Lung (tissue), 12 donors: ENCODE results near the gene NPBWR2. TPM values are rescaled to one million over a fixed set of nuclear protein-coding genes. Genes with fewer than 3 reads are reported as not detected.

Source experiments
- ATAC-seq: fragments of 200-7000 bp; cut with Tn5 transposase; one replicate; pipeline ENCODE4 v1.9.1; 2020; ENCODE audit warnings: moderate number of reproducible peaks; ENCODE audit not compliant: insufficient read depth, low FRiP score
- DNase-seq, 3 donors: peaks; one replicate each; pipeline ENCODE4 v3.0.0-alpha.2; 2013 to 2017
- H3K27ac ChIP-seq, 2 donors: one replicate each; pipeline ENCODE4 v1.5.1; 2013; ENCODE audit warnings: mild to moderate bottlenecking in 2 of 2, moderate library complexity in 2 of 2, control low read depth in 1 of 2, inconsistent platforms in 1 of 2, low read depth in 1 of 2, low read length in 1 of 2
- H3K27me3 ChIP-seq, 3 donors: one replicate each; pipeline ENCODE4 v1.5.1; 2013; ENCODE audit warnings: low read length in 2 of 3; ENCODE audit not compliant: control insufficient read depth in 3 of 3, insufficient read depth in 3 of 3
- H3K36me3 ChIP-seq, 4 donors: one replicate each; pipeline ENCODE4 v1.5.1; 2013; ENCODE audit warnings: low read length in 4 of 4, mild to moderate bottlenecking in 1 of 4, moderate library complexity in 1 of 4; ENCODE audit not compliant: control insufficient read depth in 4 of 4, insufficient read depth in 4 of 4
- H3K4me1 ChIP-seq, 5 donors: one replicate each; pipeline ENCODE4 v1.5.1; 2013; ENCODE audit warnings: low read length in 5 of 5, mild to moderate bottlenecking in 2 of 5, moderate library complexity in 1 of 5; ENCODE audit not compliant: control insufficient read depth in 5 of 5, insufficient read depth in 5 of 5
- H3K4me3 ChIP-seq: one replicate; pipeline ENCODE4 v1.5.1; 2013; ENCODE audit warnings: mild to moderate bottlenecking, control low read depth, moderate library complexity
- H3K9ac ChIP-seq, 2 donors: one replicate each; pipeline ENCODE4 v1.5.1; 2013; ENCODE audit warnings: low read length in 2 of 2, control low read depth in 1 of 2; ENCODE audit not compliant: insufficient read depth in 1 of 2
- H3K9me3 ChIP-seq, 4 donors: one replicate each; pipeline ENCODE4 v1.5.1; 2013; ENCODE audit warnings: low read length in 3 of 4, mild to moderate bottlenecking in 1 of 4, moderate library complexity in 1 of 4; ENCODE audit not compliant: control insufficient read depth in 4 of 4, insufficient read depth in 3 of 4
- WGBS, 2 donors: extraction: QIAGEN DNeasy Blood & Tissue Kit; methylation state at CpG; one replicate each; pipeline ENCODE4 v1.1.7; 2013; 5-methylcytosine and 5-hydroxymethylcytosine counted together
- polyA plus RNA-seq, 2 donors: library from polyadenylated mRNA; stranded (reverse); fragments of 200-250 nt; gene quantifications; one replicate each; pipeline ENCODE4 v1.2.1, GENCODE V29; 2013
- total RNA-seq, 2 donors: library from RNA; depleted of rRNA in 1 of 2; stranded (reverse); fragments of >200 nt in 1 of 2; gene quantifications; one replicate each; pipeline ENCODE4 v1.2.1, GENCODE V29; 2014 to 2021
- TF ChIP-seq, protein P1 (sequence below): IDR thresholded peaks from 2 replicates; pipeline ENCODE4 v1.5.1; 2012; ENCODE audit warnings: mild to moderate bottlenecking; ENCODE audit errors: control extremely low read depth, extremely low read depth
- donor health status: control.
- donor health status: control.
- donor health status: Bipolar disorder and iron deficiency.
- donor health status: healthy.
- donor health status: DM: yes; HTN: yes; CAD: no.

The NPBWR2 gene
- total and polyA plus RNA-seq, 4 donors = not detected

DNA sequence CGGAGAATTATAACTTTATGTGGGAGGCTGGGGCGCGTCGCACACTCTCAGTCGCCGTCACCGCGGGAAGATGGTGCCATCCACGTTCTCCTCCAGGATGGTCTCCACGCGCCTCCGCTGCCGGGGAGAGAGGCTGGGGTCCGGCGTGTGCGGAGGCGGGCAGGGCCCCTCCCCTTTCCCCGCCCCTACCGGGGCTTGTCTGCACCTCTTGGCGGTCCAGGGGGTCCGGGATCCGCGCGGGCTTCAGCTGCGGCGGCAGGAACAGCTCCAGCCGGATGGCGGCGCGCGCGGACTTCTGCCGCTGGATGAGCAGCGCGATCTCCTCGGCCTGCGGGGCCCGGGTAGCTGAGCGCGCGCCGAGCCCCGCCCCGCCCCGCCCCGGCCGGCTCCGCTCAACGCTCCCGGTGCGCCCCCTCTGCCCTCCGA lies 24.0 kb downstream of the NPBWR2 start:
- Histone ChIP-seq H3K27ac (no peak overlapping the region), H3K4me3 (peak overlapping the region; percentile 37), H3K9ac (no peak overlapping the region), H3K27me3 (peaks cover 3 to 38% (median 16%) of the 10 kb centered on the region in 3 donors), H3K4me1 (peaks cover 0 to 52% (median 17%) of the 10 kb centered on the region in 5 donors), H3K9me3 (no peaks in the 10 kb centered on the region), H3K36me3 (no peaks in the 10 kb centered on the region)
- 1% methylated on average over 17 to 52 of the region's 52 CpGs for WGBS, 2 donors
- DNase-seq (peak; percentile 76 to 85 (median 84)), ATAC-seq (no peak)
- TF ChIP-seq, protein P1, sequence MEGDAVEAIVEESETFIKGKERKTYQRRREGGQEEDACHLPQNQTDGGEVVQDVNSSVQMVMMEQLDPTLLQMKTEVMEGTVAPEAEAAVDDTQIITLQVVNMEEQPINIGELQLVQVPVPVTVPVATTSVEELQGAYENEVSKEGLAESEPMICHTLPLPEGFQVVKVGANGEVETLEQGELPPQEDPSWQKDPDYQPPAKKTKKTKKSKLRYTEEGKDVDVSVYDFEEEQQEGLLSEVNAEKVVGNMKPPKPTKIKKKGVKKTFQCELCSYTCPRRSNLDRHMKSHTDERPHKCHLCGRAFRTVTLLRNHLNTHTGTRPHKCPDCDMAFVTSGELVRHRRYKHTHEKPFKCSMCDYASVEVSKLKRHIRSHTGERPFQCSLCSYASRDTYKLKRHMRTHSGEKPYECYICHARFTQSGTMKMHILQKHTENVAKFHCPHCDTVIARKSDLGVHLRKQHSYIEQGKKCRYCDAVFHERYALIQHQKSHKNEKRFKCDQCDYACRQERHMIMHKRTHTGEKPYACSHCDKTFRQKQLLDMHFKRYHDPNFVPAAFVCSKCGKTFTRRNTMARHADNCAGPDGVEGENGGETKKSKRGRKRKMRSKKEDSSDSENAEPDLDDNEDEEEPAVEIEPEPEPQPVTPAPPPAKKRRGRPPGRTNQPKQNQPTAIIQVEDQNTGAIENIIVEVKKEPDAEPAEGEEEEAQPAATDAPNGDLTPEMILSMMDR = peak; percentile 46

DNA sequence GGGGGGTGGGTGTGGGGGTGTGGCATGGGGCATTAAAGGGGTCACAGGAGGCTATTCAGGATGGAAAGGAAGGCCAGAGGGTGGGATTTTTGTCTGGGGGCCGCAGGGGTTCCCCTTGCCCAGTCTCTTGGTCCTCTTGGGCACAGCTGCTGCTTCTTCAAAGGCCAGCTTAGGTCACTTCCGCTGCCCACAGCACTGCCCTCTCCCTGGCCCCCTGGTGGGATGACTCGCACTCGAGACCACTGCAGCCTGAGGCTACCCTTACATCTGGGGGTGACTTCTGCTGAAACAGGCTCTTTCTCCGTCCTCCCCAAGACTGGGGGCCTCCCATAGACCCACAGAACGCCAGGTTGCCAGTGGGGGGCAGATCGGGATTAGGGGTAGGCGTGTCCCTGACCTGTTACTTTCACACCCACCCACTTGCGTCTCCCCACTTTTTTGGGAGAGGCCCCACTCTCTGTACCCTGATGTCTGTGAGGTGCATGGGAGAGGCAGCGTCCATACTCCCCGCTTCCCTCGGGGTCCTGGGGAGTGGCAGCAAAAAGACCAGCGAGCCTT lies 24.5 kb downstream of the NPBWR2 start:
- H3K4me1 ChIP-seq = peaks cover 0 to 55% (median 21%) of the 10 kb centered on the region in 5 donors
- H3K4me3 ChIP-seq = no peak overlapping the region
- peaks cover 3 to 37% (median 14%) of the 10 kb centered on the region in 3 donors for H3K27me3 ChIP-seq
- no peak for DNase-seq
- no peaks in the 10 kb centered on the region for H3K9me3 ChIP-seq
- H3K9ac ChIP-seq = no peak overlapping the region
- TF ChIP-seq, protein P1 = no peak
- H3K36me3 ChIP-seq = no peaks in the 10 kb centered on the region
- no peak for ATAC-seq
- WGBS, 2 donors = 13 to 17% methylated on average over 13 of the region's 13 CpGs
- H3K27ac ChIP-seq = no peak overlapping the region

DNA sequence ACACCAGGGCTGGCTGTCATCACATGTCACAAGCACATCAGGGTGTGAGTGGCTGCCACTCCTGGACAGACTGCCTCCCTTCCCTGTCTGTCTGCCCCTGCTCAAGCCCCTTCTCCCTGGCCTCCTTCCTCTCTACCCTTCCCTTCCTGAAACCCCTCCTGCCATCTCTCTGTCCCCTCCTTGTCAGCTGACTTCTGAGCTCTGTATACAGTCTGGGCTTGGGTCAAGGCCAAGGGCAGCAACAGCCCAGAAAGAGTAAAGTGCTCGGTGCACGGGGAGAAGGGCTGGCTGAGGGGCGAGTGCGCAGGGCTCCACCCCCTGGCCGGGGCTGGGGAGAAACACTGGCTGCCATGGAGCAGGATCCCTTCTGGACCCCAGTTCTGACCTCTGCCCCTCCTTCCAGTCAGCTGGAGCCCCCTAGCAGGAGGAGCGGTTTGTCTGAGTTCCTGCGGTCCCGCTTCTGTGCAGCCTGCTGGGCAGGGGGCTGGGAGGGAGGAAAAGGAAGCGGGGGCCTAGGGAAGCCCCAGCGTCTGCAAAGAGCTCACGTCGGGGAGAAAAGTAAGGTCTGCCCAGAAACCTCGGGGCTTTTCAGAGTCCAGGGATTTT lies 25.1 kb downstream of the NPBWR2 start:
- Histone ChIP-seq H3K36me3 (no peaks in the 10 kb centered on the region), H3K27ac (no peak overlapping the region), H3K4me1 (peaks cover 0 to 55% (median 22%) of the 10 kb centered on the region in 5 donors), H3K9ac (no peak overlapping the region), H3K9me3 (no peaks in the 10 kb centered on the region), H3K27me3 (peaks cover 3 to 34% (median 14%) of the 10 kb centered on the region in 3 donors), H3K4me3 (no peak overlapping the region)
- peak; percentile 44 to 61 (median 53) for DNase-seq
- ATAC-seq = no peak
- TF ChIP-seq, protein P1 = no peak
- 5 to 19% methylated on average over 9 to 13 of the region's 13 CpGs for WGBS, 2 donors

DNA sequence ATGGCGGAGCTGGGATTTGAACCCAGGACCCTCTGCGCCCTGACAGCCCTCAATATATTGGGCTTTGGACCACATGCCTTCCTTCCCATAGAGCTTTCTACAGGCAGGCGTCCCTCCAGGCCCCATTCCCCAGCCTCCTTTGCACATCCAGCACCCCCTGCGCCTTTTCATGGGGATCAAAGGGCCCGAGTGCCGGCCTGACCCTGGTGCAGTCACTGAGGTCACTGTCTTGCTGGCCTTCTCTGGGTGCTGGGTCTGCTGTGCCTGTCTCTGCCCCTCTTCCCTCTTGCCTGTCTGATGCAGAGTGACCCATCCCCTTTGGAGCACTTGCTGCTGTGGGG lies 25.8 kb downstream of the NPBWR2 start:
- Histone ChIP-seq H3K36me3 (no peaks in the 10 kb centered on the region), H3K4me1 (peaks cover 0 to 55% (median 22%) of the 10 kb centered on the region in 5 donors), H3K27me3 (peaks cover 3 to 29% (median 14%) of the 10 kb centered on the region in 3 donors), H3K9me3 (no peaks in the 10 kb centered on the region), H3K4me3 (no peak overlapping the region), H3K27ac (no peak overlapping the region), H3K9ac (no peak overlapping the region)
- WGBS, 2 donors = 87% methylated on average over 6 of the region's 6 CpGs
- DNase-seq = no peak
- no peak for ATAC-seq
- TF ChIP-seq, protein P1 = no peak
